Hepatocyte (in vitro differentiated cells): ENCODE measurements around the gene CACNA1C. TPM values are rescaled to one million over a fixed set of nuclear protein-coding genes. Genes with fewer than 3 reads are reported as not detected.

Experiments used
- DNase-seq: peaks from one replicate; pipeline ENCODE4 v3.0.0-alpha.2; 2016; ENCODE audit warnings: low spot score
- H2AFZ ChIP-seq: fragments of 200-600 bp; sonication (generic); 2 replicates; pipeline ENCODE4 v1.6.0; 2016; ENCODE audit warnings: antibody characterized with exemption, mild to moderate bottlenecking
- H3K27ac ChIP-seq: fragments of 200-600 bp; sonication (generic); 2 replicates; pipeline ENCODE4 v1.5.1; 2016; ENCODE audit warnings: mild to moderate bottlenecking
- H3K27me3 ChIP-seq: fragments of 200-600 bp; sonication (generic); 2 replicates; pipeline ENCODE4 v1.6.1; 2016
- H3K36me3 ChIP-seq: fragments of 200-600 bp; sonication (generic); replicated peaks from 2 replicates; pipeline ENCODE4 v1.5.1; 2016; ENCODE audit warnings: low read depth; ENCODE audit not compliant: insufficient read depth
- H3K4me1 ChIP-seq: fragments of 200-600 bp; sonication (generic); 2 replicates; pipeline ENCODE4 v1.5.1; 2016; ENCODE audit warnings: mild to moderate bottlenecking, moderate library complexity; ENCODE audit not compliant: insufficient read depth
- H3K4me2 ChIP-seq: fragments of 200-600 bp; sonication (generic); 2 replicates; pipeline ENCODE4 v1.6.0; 2016
- H3K4me3 ChIP-seq: fragments of 200-600 bp; sonication (generic); 2 replicates; pipeline ENCODE4 v1.5.1; 2016; ENCODE audit warnings: mild to moderate bottlenecking
- H3K79me2 ChIP-seq: fragments of 200-600 bp; sonication (generic); 2 replicates; pipeline ENCODE4 v1.6.0; 2017; ENCODE audit warnings: mild to moderate bottlenecking
- H3K9me2 ChIP-seq: fragments of 200-600 bp; sonication (generic); replicated peaks from 2 replicates; pipeline ENCODE4 v1.6.0; 2017; ENCODE audit warnings: mild to moderate bottlenecking; ENCODE audit not compliant: insufficient read depth
- H3K9me3 ChIP-seq: fragments of 200-600 bp; sonication (generic); 2 replicates; pipeline ENCODE4 v1.5.1; 2016; ENCODE audit warnings: low read depth, mild to moderate bottlenecking
- H4K20me1 ChIP-seq: fragments of 200-600 bp; sonication (generic); 2 replicates; pipeline ENCODE4 v1.6.0; 2016; ENCODE audit warnings: mild to moderate bottlenecking; ENCODE audit not compliant: insufficient read depth, poor library complexity, severe bottlenecking
- EZH2 ChIP-seq: fragments of 200-600 bp; sonication (generic); IDR thresholded peaks from 2 replicates; pipeline ENCODE4 v1.6.1; 2016; ENCODE audit warnings: antibody characterized with exemption, mild to moderate bottlenecking, borderline replicate concordance
- EZH2phosphoT487 ChIP-seq: fragments of 200-600 bp; sonication (generic); IDR thresholded peaks from one replicate; pipeline ENCODE4 v1.6.1; 2018; ENCODE audit warnings: antibody characterized with exemption, mild to moderate bottlenecking, low read depth, moderate library complexity; ENCODE audit not compliant: unreplicated experiment, severe bottlenecking
- WGBS: methylation state at CpG from one replicate; pipeline ENCODE4 v1.1.6; 2016; ENCODE audit warnings: low lambda C conversion rate; ENCODE audit errors: missing lambda C conversion rate; 5-methylcytosine and 5-hydroxymethylcytosine counted together
- polyA plus RNA-seq: library from polyadenylated mRNA; unstranded; fragments of >200 nt; fragmentation: Nextera tagmentation; extraction: Ambion mirVana; gene quantifications from 2 replicates; pipeline ENCODE4 v1.2.1, GENCODE V29; 2016
- total RNA-seq: library from RNA; depleted of rRNA; stranded (reverse); fragments of >200 nt; gene quantifications from 2 replicates; pipeline ENCODE4 v1.2.3, GENCODE V29; 2014
- TF ChIP-seq, protein P1 (sequence below): fragments of 200-600 bp; sonication (generic); IDR thresholded peaks from 2 replicates; pipeline ENCODE4 v1.5.1; 2016; ENCODE audit warnings: antibody characterized with exemption, mild to moderate bottlenecking; ENCODE audit not compliant: poor library complexity

CACNA1C gene
- total and polyA plus RNA-seq, 2 experiments from 2014 or later = 3.2 to 4.0 TPM

DNA sequence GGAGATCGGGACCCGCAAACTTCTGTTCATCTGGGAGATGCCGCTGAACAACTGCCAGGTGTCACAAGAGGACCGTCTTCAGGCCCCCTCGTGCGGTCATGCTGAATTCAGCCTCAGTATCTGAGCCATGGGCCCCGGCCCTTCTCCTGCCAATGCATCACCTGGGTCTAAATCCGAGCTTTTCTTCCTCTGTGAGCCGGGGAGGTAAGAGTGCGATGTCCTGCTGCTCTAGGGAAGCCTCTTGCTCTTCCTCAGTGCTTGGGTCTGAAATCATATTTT, 586.2 kb downstream of the CACNA1C start:
- no peaks in the 10 kb centered on the region for H3K9me3 ChIP-seq
- no peak for DNase-seq
- TF ChIP-seq, protein P1, sequence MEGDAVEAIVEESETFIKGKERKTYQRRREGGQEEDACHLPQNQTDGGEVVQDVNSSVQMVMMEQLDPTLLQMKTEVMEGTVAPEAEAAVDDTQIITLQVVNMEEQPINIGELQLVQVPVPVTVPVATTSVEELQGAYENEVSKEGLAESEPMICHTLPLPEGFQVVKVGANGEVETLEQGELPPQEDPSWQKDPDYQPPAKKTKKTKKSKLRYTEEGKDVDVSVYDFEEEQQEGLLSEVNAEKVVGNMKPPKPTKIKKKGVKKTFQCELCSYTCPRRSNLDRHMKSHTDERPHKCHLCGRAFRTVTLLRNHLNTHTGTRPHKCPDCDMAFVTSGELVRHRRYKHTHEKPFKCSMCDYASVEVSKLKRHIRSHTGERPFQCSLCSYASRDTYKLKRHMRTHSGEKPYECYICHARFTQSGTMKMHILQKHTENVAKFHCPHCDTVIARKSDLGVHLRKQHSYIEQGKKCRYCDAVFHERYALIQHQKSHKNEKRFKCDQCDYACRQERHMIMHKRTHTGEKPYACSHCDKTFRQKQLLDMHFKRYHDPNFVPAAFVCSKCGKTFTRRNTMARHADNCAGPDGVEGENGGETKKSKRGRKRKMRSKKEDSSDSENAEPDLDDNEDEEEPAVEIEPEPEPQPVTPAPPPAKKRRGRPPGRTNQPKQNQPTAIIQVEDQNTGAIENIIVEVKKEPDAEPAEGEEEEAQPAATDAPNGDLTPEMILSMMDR = no peak
- TF ChIP-seq EZH2phosphoT487 (no peak), EZH2 (no peak)
- H4K20me1 ChIP-seq = no peaks in the 10 kb centered on the region
- H3K36me3 ChIP-seq = no peaks in the 10 kb centered on the region
- WGBS = 93% methylated on average over 10 of the region's 10 CpGs
- no peaks in the 10 kb centered on the region for H3K9me2 ChIP-seq
- no peaks in the 10 kb centered on the region for H3K27me3 ChIP-seq
- H3K27ac ChIP-seq = no peak overlapping the region
- H3K4me2 ChIP-seq = no peak overlapping the region
- no peaks in the 10 kb centered on the region for H3K4me1 ChIP-seq
- H3K79me2 ChIP-seq = no peaks in the 10 kb centered on the region
- no peak overlapping the region for H2AFZ ChIP-seq
- H3K4me3 ChIP-seq = no peak overlapping the region

DNA sequence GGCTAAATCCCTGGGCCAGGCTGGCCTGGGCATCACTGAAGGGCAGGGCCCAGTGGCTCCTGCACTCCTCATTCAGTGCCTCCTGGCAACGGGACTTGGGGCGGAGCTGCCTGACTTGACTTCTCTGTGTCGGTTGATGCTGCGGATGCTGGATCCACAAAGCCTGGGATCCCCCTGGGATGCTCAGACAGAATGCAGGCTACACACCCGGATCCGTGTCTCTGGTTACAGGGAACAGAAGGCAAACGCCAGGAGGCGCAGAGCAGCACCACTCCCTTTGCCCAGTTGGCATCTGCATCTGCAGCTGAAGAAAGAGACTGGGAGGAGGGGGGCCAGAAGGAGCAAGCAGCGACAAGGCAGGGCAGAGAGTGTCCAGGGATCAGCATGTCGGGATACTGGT, 587.5 kb downstream of the CACNA1C start:
- no peaks in the 10 kb centered on the region for H3K9me3 ChIP-seq
- WGBS = 83% methylated on average over 10 of the region's 10 CpGs
- no peak overlapping the region for H3K4me2 ChIP-seq
- no peak overlapping the region for H2AFZ ChIP-seq
- no peak overlapping the region for H3K4me3 ChIP-seq
- H3K79me2 ChIP-seq = no peaks in the 10 kb centered on the region
- H4K20me1 ChIP-seq = no peaks in the 10 kb centered on the region
- no peaks in the 10 kb centered on the region for H3K9me2 ChIP-seq
- DNase-seq = no peak
- no peaks in the 10 kb centered on the region for H3K36me3 ChIP-seq
- H3K27ac ChIP-seq = no peak overlapping the region
- H3K27me3 ChIP-seq = no peaks in the 10 kb centered on the region
- no peaks in the 10 kb centered on the region for H3K4me1 ChIP-seq
- TF ChIP-seq EZH2phosphoT487 (no peak), EZH2 (no peak)
- TF ChIP-seq, protein P1 = no peak

DNA sequence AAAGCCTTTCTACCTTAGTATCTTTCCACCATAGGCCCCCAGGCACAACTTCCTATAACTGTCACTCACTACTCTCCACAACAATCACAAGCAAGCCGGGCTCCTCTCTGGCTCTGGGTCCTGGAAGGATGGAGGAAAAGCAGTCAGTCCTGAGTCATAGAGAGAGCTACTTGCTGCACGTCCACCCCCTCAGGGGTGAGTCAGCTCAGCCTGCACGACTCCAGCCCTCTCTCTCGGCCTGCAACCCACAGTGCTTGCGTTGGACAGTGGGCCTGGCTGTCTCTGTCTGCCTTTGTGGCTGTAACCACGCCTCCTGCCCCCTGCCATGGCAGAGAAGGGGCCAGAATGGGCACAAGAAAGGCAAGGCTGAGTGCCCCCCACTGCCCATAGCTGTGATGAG, 587.9 kb downstream of the CACNA1C start:
- Histone ChIP-seq H3K4me3 (no peak overlapping the region), H2AFZ (no peak overlapping the region), H3K36me3 (no peaks in the 10 kb centered on the region), H3K27ac (no peak overlapping the region), H3K4me1 (no peaks in the 10 kb centered on the region), H3K27me3 (no peaks in the 10 kb centered on the region), H3K9me3 (no peaks in the 10 kb centered on the region), H3K9me2 (no peaks in the 10 kb centered on the region), H3K4me2 (no peak overlapping the region), H3K79me2 (no peaks in the 10 kb centered on the region), H4K20me1 (no peaks in the 10 kb centered on the region)
- WGBS = 26% methylated on average over 6 of the region's 6 CpGs
- no peak for TF ChIP-seq EZH2phosphoT487
- TF ChIP-seq, protein P1 = no peak
- no peak for TF ChIP-seq EZH2
- DNase-seq = peak; percentile 78

DNA sequence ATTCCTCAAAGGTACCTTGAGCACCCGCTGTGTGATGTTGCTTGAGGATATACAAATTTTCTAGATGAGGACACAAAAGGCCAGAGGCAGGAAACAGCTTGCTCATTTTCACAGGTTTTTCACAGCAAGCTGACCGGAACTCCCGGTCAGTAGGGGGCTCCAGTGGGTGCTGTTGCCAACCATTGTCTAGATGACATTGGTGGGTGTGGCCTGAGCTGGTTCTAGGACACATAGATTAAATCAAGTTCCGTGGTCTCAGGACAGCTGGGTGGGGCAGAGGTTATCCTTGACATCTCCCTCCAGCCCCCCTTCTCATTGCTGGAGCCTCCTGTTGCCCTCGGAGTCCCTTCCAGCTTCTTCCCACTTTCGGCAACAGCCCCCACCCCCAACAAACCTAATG, 588.4 kb downstream of the CACNA1C start:
- H3K4me1 ChIP-seq = no peaks in the 10 kb centered on the region
- no peaks in the 10 kb centered on the region for H3K27me3 ChIP-seq
- H3K4me2 ChIP-seq = no peak overlapping the region
- peak; percentile 23 for DNase-seq
- no peaks in the 10 kb centered on the region for H4K20me1 ChIP-seq
- WGBS = 83% methylated on average over 6 of the region's 6 CpGs
- no peaks in the 10 kb centered on the region for H3K36me3 ChIP-seq
- H3K79me2 ChIP-seq = no peaks in the 10 kb centered on the region
- no peak overlapping the region for H3K4me3 ChIP-seq
- H3K27ac ChIP-seq = no peak overlapping the region
- H3K9me3 ChIP-seq = no peaks in the 10 kb centered on the region
- H2AFZ ChIP-seq = no peak overlapping the region
- TF ChIP-seq, protein P1 = peak; percentile 9
- TF ChIP-seq EZH2 = no peak
- no peak for TF ChIP-seq EZH2phosphoT487
- H3K9me2 ChIP-seq = no peaks in the 10 kb centered on the region
